Right lobe of liver (tissue), 6 donors: Measurements from ENCODE around the gene ADGRL3. TPM values are rescaled to one million over a fixed set of nuclear protein-coding genes. Genes with fewer than 3 reads are reported as not detected.

Experiments
- ATAC-seq, 4 donors: fragments of 200-7000 bp; cut with Tn5 transposase; one replicate each; pipeline ENCODE4 v1.9.1; 2020; ENCODE audit warnings: mild to moderate bottlenecking in 4 of 4, moderate library complexity in 4 of 4
- DNase-seq, 3 donors: peaks; one replicate each; pipeline ENCODE4 v3.0.0-alpha.2; 2020
- H3K27ac ChIP-seq, 3 donors: fragments of 200-600 bp; one replicate each; pipeline ENCODE4 v1.8.0; 2022
- H3K27me3 ChIP-seq, 2 donors: fragments of 200-600 bp; one replicate each; pipeline ENCODE4 v1.8.0; 2022
- H3K36me3 ChIP-seq, 4 donors: fragments of 200-600 bp; sonication (generic) in 1 of 4; one replicate each; pipeline versions ENCODE4 v1.5.1 to v1.8.0; 2017 to 2022; ENCODE audit warnings: control low read depth in 1 of 4
- H3K4me1 ChIP-seq, 4 donors: fragments of 200-600 bp; sonication (generic) in 1 of 4; one replicate each; pipeline versions ENCODE4 v1.5.1 to v1.8.0; 2017 to 2022; ENCODE audit warnings: control low read depth in 1 of 4
- H3K4me3 ChIP-seq, 3 donors: fragments of 200-600 bp; one replicate each; pipeline ENCODE4 v1.8.0; 2022
- H3K9me3 ChIP-seq, 4 donors: fragments of 200-600 bp; sonication (generic) in 1 of 4; one replicate each; pipeline versions ENCODE4 v1.5.1 to v1.8.0; 2017 to 2022; ENCODE audit warnings: control low read depth in 1 of 4
- CTCF ChIP-seq, 4 donors: fragments of 200-600 bp in 3 of 4; fragments of 450-650 bp in 1 of 4; IDR thresholded peaks; one replicate each; pipeline versions ENCODE4 v1.5.1 to v1.8.0; 2016 to 2022; ENCODE audit warnings: antibody characterized with exemption in 4 of 4, mild to moderate bottlenecking in 2 of 4
- POLR2A ChIP-seq: fragments of 450-650 bp; IDR thresholded peaks from one replicate; pipeline ENCODE4 v1.6.1; 2017; ENCODE audit warnings: antibody characterized with exemption, mild to moderate bottlenecking
- WGBS: methylation state at CpG from one replicate; pipeline ENCODE4 v1.1.6; 2018; ENCODE audit warnings: low coverage, low lambda C conversion rate; ENCODE audit not compliant: insufficient coverage; ENCODE audit errors: missing lambda C conversion rate; 5-methylcytosine and 5-hydroxymethylcytosine counted together
- intact Hi-C, 2 donors: fragments of 100-400 bp; cut with DNase I; formaldehyde crosslinking; loops; one replicate each; pipeline versions ENCODE4 v1.11.2 to v1.14.1; 2022
- total RNA-seq, 6 experiments: library from RNA; depleted of rRNA in 2 of 6; stranded (reverse); fragments of >200 nt in 2 of 6; fragmentation: NEBNext Ultra II Directional in 3 of 6; extraction: Animal tissue kit (Norgen Biotek cat#: 25700) in 3 of 6; gene quantifications; one replicate each; pipeline versions ENCODE4 v1.1.0 to v1.2.4, GENCODE V29; 2016 to 2023
- donor health status: DM: no; HTN: yes; CAD: no.
- donor health status: DM: no; HTN: no; CAD: no.
- donor health status: DM: no; HTN: no; CAD: no.
- donor health status: DM: no; HTN: yes; CAD: no.
- donor health status: DM: no; HTN: yes; CAD: no.

Gene ADGRL3
- total RNA-seq, 6 experiments from 2014 or later, result 0.06 to 1.1 (median 0.35) TPM

- 36% methylated on average over 1 of the region's 1 CpG for WGBS
- TF ChIP-seq POLR2A (no peak), CTCF (IDR thresholded peaks at IDR 0.05) (no peak)
- H3K36me3 ChIP-seq, result no peaks in the 10 kb centered on the region
- no peaks in the 10 kb centered on the region for H3K4me1 ChIP-seq
- intact Hi-C loops, result no loop called here
- H3K27ac ChIP-seq, result no peak overlapping the region
- no peak overlapping the region for H3K4me3 ChIP-seq
- peaks cover 0 to 10% of the 10 kb centered on the region in 2 donors for H3K27me3 ChIP-seq
- ATAC-seq, result no peak
- H3K9me3 ChIP-seq, result no peaks in the 10 kb centered on the region
- DNase-seq, result no peak
These were observed 715.4 kb downstream of the ADGRL3 start for GRCh38 chr4:61915501-61915900.

GRCh38 chr4:61918507-61918906 is 718.4 kb downstream of the ADGRL3 start:
- DNase-seq (no peak), ATAC-seq (no peak)
- TF ChIP-seq CTCF (IDR thresholded peaks at IDR 0.05) (no peak), POLR2A (no peak)

GRCh38 chr4:61918987-61919386 is 718.9 kb downstream of the ADGRL3 start:
- Histone ChIP-seq H3K4me3 (no peak overlapping the region), H3K9me3 (no peaks in the 10 kb centered on the region), H3K27ac (no peak overlapping the region), H3K36me3 (no peaks in the 10 kb centered on the region), H3K27me3 (peaks cover 0 to 14% of the 10 kb centered on the region in 2 donors), H3K4me1 (no peaks in the 10 kb centered on the region)
- ATAC-seq (no peak), DNase-seq (no peak)
- WGBS, result 59% methylated on average over 2 of the region's 2 CpGs
- TF ChIP-seq POLR2A, result no peak
- no peak for TF ChIP-seq CTCF (IDR thresholded peaks at IDR 0.05)
- intact Hi-C loops, result no loop called here

More at GRCh38 chr4:61918507-61918906, 718.4 kb downstream of the ADGRL3 start:
- Histone ChIP-seq H3K4me1 (no peaks in the 10 kb centered on the region), H3K9me3 (no peaks in the 10 kb centered on the region), H3K36me3 (no peaks in the 10 kb centered on the region), H3K27ac (no peak overlapping the region), H3K27me3 (peaks cover 0 to 14% of the 10 kb centered on the region in 2 donors), H3K4me3 (no peak overlapping the region)
- intact Hi-C loops, result no loop called here

DNA sequence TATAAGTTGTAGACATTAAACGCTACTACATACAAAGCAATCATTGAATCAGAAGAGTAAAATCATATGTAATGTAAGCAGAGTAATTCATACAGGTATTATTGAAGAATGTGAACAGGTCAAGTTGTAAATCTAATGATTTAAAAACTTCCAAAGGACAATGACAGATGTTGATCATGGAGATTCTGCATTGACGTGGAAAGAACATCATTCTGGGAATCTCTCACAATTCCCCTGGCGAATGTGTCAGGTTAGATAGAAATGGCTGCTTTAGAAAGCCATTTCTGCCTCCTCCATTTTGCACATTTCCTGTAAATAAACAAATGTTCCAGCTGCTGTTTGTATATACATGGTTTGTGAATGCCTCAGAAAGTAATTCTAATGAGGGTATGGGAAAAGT is 719.4 kb downstream of the ADGRL3 start:
- no peak for DNase-seq
- Histone ChIP-seq H3K27me3 (peaks cover 0 to 14% of the 10 kb centered on the region in 2 donors), H3K9me3 (no peaks in the 10 kb centered on the region), H3K4me1 (no peaks in the 10 kb centered on the region), H3K4me3 (no peak overlapping the region), H3K36me3 (no peaks in the 10 kb centered on the region), H3K27ac (no peak overlapping the region)
- TF ChIP-seq POLR2A (no peak), CTCF (IDR thresholded peaks at IDR 0.05) (no peak)
- 66% methylated on average over 3 of the region's 3 CpGs for WGBS
- no peak for ATAC-seq
- intact Hi-C loops, result no loop called here

DNA sequence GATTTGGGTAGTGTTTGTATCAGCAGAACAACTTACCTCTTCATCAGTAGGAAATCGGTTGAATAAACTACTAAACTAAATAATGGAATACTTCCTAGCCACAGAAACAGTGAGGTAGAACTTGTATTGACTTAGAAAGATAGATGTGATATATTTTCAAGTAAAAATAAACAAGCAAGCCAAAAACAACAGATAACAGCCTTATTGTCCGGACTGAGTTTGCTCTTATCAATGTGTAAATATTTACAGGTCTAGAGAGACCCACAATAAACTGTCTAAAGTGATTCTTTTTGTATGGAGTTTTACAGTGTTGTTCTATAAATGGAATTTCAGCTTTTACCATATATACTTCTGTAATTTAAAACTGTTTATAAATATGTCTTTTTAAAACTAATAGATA is 721.8 kb downstream of the ADGRL3 start:
- ATAC-seq (peak in 1 of 4 donors; percentile 44), DNase-seq (no peak)
- Histone ChIP-seq H3K4me3 (no peak overlapping the region), H3K36me3 (no peaks in the 10 kb centered on the region), H3K9me3 (no peaks in the 10 kb centered on the region), H3K4me1 (no peaks in the 10 kb centered on the region), H3K27ac (no peak overlapping the region), H3K27me3 (peaks cover 0 to 14% of the 10 kb centered on the region in 2 donors)
- intact Hi-C loops, result no loop called here
- no peak for TF ChIP-seq POLR2A
- TF ChIP-seq CTCF (IDR thresholded peaks at IDR 0.05), result no peak
- 22% methylated on average over 2 of the region's 2 CpGs for WGBS
